ENCODE data around the gene IL37.
"Not testable (repeated sequence)": the region's sequence is repeated elsewhere in the genome, so short reads cannot be mapped to it uniquely, and the experiment has no call there.

Gene IL37

DNA sequence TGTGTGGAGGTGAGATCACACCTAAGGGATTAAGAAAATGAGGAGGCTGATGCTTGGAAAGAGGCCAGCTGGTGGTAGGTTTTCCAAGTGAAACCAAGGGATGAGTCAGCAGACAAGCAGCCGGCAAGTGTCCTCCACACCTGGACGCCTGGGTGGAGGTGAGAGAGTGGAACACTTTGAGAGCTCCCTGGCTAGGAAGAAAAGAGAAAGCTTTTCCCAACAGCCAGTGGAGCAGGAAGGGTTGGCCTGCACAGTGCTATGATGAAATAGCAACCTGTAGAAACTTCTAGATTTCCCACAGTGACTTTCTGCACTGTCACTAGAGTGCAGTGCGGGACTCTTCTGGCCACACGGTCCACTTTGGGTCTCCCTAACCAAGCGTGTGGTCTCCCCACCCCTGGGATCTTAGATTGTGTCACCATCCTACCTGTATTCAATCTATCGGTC is 19.6 kb upstream of the IL37 start:
- DNase-seq = no peak

- DNase-seq = no peak
Measured at GRCh38 chr2:112893752-112894151, 17.2 kb upstream of the IL37 start.

DNA sequence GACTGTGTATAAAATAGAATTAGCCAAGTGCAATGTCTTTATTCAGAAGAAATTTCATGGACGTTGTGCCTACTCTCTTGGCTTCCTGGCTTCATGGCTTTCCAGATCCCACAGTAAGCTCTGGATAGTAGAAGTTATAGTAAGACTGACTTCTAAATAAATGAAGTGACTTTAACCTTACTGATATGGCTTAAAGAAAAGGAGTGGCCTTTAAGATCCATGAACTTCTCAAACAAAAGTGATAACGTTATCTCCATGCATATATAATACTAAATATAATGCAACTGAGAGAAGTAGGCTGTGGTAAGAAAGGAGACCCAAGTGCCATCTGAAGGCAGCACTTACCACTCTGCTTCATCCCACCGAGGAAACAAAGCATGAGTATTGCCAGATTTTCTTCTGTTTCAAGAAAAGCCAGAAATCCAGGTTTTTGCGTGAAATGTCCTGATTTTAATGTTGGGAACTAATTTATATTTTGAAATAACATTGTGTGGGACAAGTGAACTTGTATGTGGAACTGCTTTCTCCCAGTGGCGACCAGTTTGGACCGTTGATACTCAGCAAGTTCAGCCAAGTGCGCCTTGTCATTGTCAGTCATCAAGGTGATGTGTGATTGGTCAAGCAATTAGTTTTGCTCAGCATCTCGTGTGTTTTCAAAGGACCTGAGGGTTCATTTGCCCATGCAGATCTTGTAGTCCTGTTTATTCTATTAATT is 13.9 kb upstream of the IL37 start:
- DNase-seq = no peak

DNA sequence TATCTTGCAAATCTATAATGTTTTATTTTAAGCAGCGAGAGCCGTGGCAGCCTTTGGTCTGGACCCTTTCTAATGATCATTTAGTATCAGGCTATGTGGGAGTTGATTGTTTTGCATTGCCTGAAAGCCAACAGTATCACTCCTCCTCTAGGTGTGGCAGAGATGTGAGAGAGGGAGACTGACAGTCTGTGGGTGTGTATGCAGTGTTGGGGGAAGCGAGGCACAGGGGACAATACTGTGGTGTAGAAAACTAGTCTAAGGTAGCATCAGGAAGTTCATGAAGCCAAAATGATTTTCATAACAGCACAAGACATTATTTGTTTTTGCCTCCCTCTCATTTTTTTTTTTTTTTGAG is 13.4 kb upstream of the IL37 start:
- no peak for DNase-seq

DNA sequence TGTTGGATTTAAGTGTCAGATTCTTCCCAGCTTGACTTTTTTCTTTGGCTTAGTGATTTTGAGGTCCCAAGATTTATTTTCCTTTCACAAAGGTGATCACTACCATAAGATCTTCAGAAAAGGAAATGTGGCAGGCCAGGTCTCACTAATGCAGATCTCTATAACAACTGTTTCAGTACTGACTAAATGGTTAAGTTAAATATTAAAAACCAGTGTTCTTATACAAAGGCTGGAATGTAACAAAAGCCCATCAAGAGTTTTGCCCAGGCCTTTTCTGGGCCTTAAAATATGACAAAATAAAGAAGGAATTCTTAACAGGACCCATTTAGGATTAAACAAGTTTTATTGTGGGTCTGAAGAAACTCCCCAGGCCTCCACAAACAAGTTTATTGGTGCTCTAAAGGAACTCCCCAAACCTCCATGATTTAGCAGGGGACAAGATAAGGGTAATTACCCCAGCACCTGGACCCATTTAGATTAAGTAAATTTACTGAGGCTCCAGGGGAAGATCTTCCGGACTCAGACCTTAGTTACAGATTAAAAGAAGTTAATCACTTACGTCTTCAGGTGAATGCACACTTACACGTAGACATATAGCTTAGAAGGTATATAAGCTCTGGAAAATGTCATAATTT is 9.4 kb upstream of the IL37 start:
- not testable (repeated sequence) for DNase-seq

DNA sequence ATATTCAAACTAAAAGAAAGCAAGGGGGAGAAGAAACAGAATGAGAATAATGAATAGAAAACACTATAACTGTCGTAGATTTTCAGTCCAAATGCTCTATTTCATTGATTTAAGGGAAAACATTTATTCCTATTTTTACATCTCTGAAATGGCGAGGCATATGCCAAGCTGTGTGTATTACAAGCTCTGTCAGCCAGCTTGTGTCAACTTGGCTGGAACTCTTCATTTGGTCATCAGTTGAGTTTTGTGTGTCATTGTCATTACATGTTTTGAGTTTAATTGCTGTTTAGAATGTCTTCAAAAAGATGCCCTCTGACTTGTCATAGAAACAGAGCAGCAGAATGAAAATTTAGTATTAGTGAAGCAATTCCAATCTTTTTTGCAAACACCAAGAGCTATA is 8.1 kb upstream of the IL37 start:
- no peak for DNase-seq

DNA sequence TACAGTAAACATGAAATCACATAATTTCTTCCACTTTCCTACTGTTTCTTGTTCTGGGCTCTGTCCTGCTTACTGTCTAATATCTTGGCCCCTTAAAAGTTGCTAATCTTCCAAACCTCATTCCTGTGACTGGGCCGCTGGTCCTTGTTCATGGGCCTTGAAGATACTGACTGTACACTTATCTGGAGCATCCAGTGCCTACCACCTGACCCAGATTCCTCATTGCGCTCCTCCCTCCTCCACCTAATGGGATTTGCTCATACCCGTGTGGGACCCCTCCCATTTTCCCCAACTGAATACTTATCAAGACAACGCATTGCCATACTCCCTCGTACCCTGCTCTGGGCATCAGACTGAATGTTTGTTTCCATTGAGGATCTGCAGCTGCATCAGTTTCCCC is 6.1 kb upstream of the IL37 start:
- DNase-seq = no peak

DNA sequence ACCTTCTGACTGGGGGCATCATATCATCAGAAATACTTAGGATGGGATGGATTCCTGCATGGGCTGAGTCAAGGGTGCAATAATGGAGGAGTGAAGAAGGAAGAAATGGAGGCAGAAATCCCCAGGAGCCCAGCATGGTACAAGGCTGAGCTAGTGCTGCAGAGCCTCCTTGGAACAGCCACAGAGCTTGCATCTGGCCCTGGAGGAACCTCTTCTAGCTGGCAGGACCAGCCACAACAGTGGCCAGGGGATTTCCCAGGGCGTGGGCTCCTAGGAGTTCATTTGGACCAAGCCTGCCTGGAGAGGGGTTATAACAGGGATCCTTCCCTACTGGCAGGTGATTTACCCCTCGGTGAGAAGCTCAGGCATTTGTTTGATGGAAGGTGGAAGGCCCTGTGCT is 4.7 kb upstream of the IL37 start:
- DNase-seq = no peak

GRCh38 chr2:112907001-112907949 is 3.7 kb upstream of the IL37 start:
- no peak for DNase-seq

- not testable (repeated sequence) for DNase-seq
Measured at GRCh38 chr2:112908559-112908958, 2.4 kb upstream of the IL37 start.

DNA sequence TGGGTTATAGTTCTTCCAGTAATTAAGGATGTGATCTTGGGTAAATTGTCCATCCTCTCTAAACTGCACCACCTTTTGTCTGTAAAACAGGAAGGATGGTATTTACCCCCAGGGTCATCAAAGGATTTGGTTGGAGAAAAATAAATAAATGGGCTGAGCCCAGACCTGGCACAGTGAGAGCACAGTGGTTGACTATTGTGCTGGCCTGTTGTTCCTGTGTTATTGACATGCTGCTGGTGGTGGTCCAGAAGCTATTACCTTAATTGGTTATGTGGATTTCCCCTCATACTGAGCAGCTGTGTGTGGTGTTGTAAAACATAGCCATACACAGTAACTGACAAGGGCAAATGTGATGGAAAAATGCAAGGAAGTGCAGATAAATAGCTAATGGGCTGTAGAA is 746 bp upstream of the IL37 start:
- DNase-seq = no peak

GRCh38 chr2:112912403-112912802 is 1.4 kb downstream of the IL37 start:
- no peak for DNase-seq

- DNase-seq = no peak
Measured at GRCh38 chr2:112915300-112916144, 4.6 kb downstream of the IL37 start.

- no peak for DNase-seq
Measured at GRCh38 chr2:112916145-112916571, 5.2 kb downstream of the IL37 start.

DNA sequence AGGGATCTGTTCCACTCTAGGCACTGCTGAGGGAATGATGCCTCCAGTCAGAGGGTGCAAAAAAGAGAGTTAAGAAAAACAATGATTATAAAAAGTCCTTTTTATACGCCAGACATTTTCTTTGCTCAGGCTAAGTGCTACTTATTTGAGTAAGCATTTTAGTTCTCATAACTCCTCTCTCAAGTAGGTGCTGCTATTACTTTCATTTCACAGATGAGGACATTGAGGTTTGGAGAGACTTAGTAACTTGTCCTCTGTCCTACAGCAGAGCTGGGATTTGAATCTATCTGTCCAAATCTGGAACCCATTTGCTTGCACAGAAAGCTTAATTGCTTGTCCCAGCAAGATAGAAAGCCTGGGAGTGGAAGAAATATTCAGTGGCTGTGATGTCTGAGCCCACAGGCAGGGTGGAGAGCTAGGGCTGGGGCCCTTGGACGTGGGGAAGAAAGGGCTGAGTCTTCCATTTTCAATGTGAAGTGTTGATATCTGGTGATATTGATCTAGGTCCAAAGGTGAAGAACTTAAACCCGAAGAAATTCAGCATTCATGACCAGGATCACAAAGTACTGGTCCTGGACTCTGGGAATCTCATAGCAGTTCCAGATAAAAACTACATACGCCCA is 5.8 kb downstream of the IL37 start:
- DNase-seq = no peak

- no peak for DNase-seq
Measured at GRCh38 chr2:112917856-112918255, 6.9 kb downstream of the IL37 start.

DNA sequence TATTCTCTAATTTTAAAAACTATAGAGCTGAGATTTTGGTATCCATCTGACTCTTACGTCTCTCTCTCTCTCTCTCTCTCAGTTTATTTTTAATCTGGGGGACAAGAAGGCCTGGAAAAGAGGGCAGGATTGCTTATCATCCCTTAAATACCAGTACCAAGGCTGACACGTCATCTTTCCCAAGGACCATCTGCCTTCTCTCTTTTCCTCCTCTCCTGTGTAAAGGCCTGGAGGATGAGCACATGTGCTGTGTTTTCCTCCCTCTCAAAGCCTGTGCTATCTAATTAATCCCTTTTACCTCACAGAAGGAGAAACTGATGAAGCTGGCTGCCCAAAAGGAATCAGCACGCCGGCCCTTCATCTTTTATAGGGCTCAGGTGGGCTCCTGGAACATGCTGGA is 7.3 kb downstream of the IL37 start:
- DNase-seq = no peak

DNA sequence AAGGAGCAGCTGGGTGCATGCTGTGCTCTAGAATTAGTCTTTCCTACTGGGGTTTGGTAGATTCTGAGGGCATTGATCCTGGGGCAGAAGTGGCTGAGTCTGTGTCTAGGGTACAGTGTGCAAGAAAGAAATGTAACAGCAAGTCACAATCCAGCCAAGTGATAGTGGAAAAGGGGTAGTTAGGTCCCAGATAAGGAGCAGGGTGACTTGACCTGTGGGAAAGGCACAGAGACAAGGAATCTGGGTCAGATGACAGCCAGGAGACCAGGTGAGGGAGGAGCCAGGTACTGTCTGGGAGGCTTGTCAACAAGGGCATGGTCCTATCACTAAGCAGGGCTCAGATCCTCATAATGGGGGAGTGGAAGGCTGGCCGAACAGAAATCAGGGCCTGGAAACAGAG is 8.1 kb downstream of the IL37 start:
- no peak for DNase-seq

- DNase-seq = no peak
Measured at GRCh38 chr2:112920923-112921532, 10.1 kb downstream of the IL37 start.

DNA sequence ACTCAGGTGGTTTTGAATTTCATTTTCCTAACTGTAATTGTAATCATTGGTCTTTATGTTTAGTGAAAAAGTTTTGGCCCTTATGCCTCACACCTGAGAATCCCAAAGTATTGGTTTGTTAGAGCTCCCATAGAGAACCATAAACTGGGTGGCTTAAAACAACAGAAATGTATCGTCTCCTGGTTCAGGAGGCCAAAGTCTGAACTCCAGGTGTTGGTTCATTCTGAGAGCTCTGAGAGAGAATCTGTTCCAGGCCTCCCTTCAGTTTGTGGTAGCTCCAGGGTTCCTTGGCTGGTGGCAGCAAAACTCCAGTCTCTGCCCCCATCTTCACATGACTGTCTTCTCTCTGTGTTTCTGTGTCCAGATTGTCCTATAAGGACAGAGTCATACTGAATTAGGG is 11.0 kb downstream of the IL37 start:
- DNase-seq = no peak

- DNase-seq = no peak
Measured at GRCh38 chr2:112923237-112923966, 12.4 kb downstream of the IL37 start.

All from NCI-H1436 (cell line).